NB4 (cell line): ENCODE measurements around the gene RSPRY1.

Experiments used
- DNase-seq: peaks from one replicate; pipeline ENCODE4 v3.0.0; 2010; ENCODE audit warnings: low read depth
- H3K4me3 ChIP-seq: one replicate; pipeline ENCODE4 v1.5.1; 2011; ENCODE audit warnings: mild to moderate bottlenecking, low read depth, low read length, moderate library complexity
- CTCF ChIP-seq: IDR thresholded peaks from one replicate; pipeline ENCODE4 v1.5.1; 2012; ENCODE audit warnings: low read depth, low read length
- MAX ChIP-seq: IDR thresholded peaks from 2 replicates; pipeline ENCODE4 v1.6.1; 2011; ENCODE audit warnings: low read depth, low read length
- MYC ChIP-seq: IDR thresholded peaks from 2 replicates; pipeline ENCODE4 v1.6.1; 2011; ENCODE audit warnings: low read depth, low read length
- POLR2A ChIP-seq: IDR thresholded peaks from 2 replicates; pipeline ENCODE4 v1.6.1; 2011; ENCODE audit warnings: mild to moderate bottlenecking; ENCODE audit not compliant: insufficient read length; ENCODE audit errors: extremely low read depth

The RSPRY1 gene

GRCh38 chr16:57202095-57202886 is 16.2 kb downstream of the RSPRY1 start:
- DNase-seq: no peak
- no peak for TF ChIP-seq MYC
- no peak for TF ChIP-seq POLR2A
- TF ChIP-seq CTCF: no peak
- no peak for TF ChIP-seq MAX
- H3K4me3 ChIP-seq: no peak overlapping the region

- no peak for DNase-seq
- no peak overlapping the region for H3K4me3 ChIP-seq
- TF ChIP-seq MAX (no peak), POLR2A (no peak), MYC (no peak), CTCF (no peak)
Observed at GRCh38 chr16:57203451-57203850, 17.3 kb downstream of the RSPRY1 start.

- no peak overlapping the region for H3K4me3 ChIP-seq
- DNase-seq: peak; percentile 14
- peak; percentile 10 for TF ChIP-seq CTCF
- no peak for TF ChIP-seq MYC
Observed at GRCh38 chr16:57204675-57205074, 18.5 kb downstream of the RSPRY1 start.

- H3K4me3 ChIP-seq: no peak overlapping the region
- TF ChIP-seq POLR2A (no peak), CTCF (no peak), MAX (no peak), MYC (no peak)
- no peak for DNase-seq
Observed at GRCh38 chr16:57208926-57209325, 22.8 kb downstream of the RSPRY1 start.

- TF ChIP-seq MAX (no peak), POLR2A (no peak), CTCF (no peak), MYC (no peak)
- no peak for DNase-seq
Observed at GRCh38 chr16:57209780-57210179, 23.7 kb downstream of the RSPRY1 start.

GRCh38 chr16:57213462-57213861 is 27.3 kb downstream of the RSPRY1 start:
- TF ChIP-seq CTCF: no peak
- no peak for TF ChIP-seq POLR2A
- TF ChIP-seq MYC: no peak
- no peak for TF ChIP-seq MAX
- no peak for DNase-seq
- H3K4me3 ChIP-seq: no peak overlapping the region

More at GRCh38 chr16:57209780-57210179, 23.7 kb downstream of the RSPRY1 start:
- H3K4me3 ChIP-seq: no peak overlapping the region
